Measurements from ENCODE around the gene SPRTN. TPM values are rescaled to one million over a fixed set of nuclear protein-coding genes. Genes with fewer than 3 reads are reported as not detected.

The SPRTN gene
- total and polyA plus RNA-seq, 2 experiments from 2014 or later = 7.5 to 12.5 TPM

- H3K4me2 ChIP-seq = no peak overlapping the region
- H3K4me1 ChIP-seq (ENCODE audit: insufficient read depth) = no peaks in the 10 kb centered on the region
- H3K79me2 ChIP-seq = no peaks in the 10 kb centered on the region
- no peak for DNase-seq (ENCODE audit: low spot score)
- no peaks in the 10 kb centered on the region for H3K9me2 ChIP-seq (replicated peaks; ENCODE audit: insufficient read depth)
- no peaks in the 10 kb centered on the region for H4K20me1 ChIP-seq (ENCODE audit: insufficient read depth, poor library complexity, severe bottlenecking)
- H2AFZ ChIP-seq = no peak overlapping the region
- H3K27ac ChIP-seq = no peak overlapping the region
- no peaks in the 10 kb centered on the region for H3K9me3 ChIP-seq (ENCODE audit: low read depth)
- H3K36me3 ChIP-seq (replicated peaks; ENCODE audit: insufficient read depth, low read depth) = no peaks in the 10 kb centered on the region
- TF ChIP-seq EZH2 (IDR thresholded peaks at IDR 0.05; ENCODE audit: borderline replicate concordance) (no peak), CTCF (IDR thresholded peaks at IDR 0.05; ENCODE audit: poor library complexity) (no peak), EZH2phosphoT487 (IDR thresholded peaks at IDR 0.05; ENCODE audit: low read depth, severe bottlenecking, unreplicated experiment) (no peak)
- 89% methylated on average over 5 of the region's 5 CpGs for WGBS (ENCODE audit: low lambda C conversion rate, missing lambda C conversion rate)
- H3K27me3 ChIP-seq = no peaks in the 10 kb centered on the region
- H3K4me3 ChIP-seq = no peak overlapping the region
Measured at GRCh38 chr1:231354330-231355020, 16.4 kb downstream of the SPRTN start.

- H3K4me3 ChIP-seq = no peak overlapping the region
- H3K9me3 ChIP-seq (ENCODE audit: low read depth) = no peaks in the 10 kb centered on the region
- WGBS (ENCODE audit: low lambda C conversion rate, missing lambda C conversion rate) = 91% methylated on average over 3 of the region's 3 CpGs
- H3K9me2 ChIP-seq (replicated peaks; ENCODE audit: insufficient read depth) = no peaks in the 10 kb centered on the region
- H3K36me3 ChIP-seq (replicated peaks; ENCODE audit: insufficient read depth, low read depth) = no peaks in the 10 kb centered on the region
- peak overlapping the region; percentile 6 for H3K27ac ChIP-seq
- no peak overlapping the region for H3K4me2 ChIP-seq
- TF ChIP-seq EZH2phosphoT487 (IDR thresholded peaks at IDR 0.05; ENCODE audit: low read depth, severe bottlenecking, unreplicated experiment) = no peak
- TF ChIP-seq CTCF (IDR thresholded peaks at IDR 0.05; ENCODE audit: poor library complexity) = no peak
- TF ChIP-seq EZH2 (IDR thresholded peaks at IDR 0.05; ENCODE audit: borderline replicate concordance) = no peak
- H3K27me3 ChIP-seq = no peaks in the 10 kb centered on the region
- H3K4me1 ChIP-seq (ENCODE audit: insufficient read depth) = no peaks in the 10 kb centered on the region
- no peaks in the 10 kb centered on the region for H3K79me2 ChIP-seq
- H2AFZ ChIP-seq = no peak overlapping the region
- DNase-seq (ENCODE audit: low spot score) = no peak
- no peaks in the 10 kb centered on the region for H4K20me1 ChIP-seq (ENCODE audit: insufficient read depth, poor library complexity, severe bottlenecking)
Measured at GRCh38 chr1:231355171-231355570, 17.1 kb downstream of the SPRTN start.

- Histone ChIP-seq H3K9me2 (replicated peaks; ENCODE audit: insufficient read depth) (no peaks in the 10 kb centered on the region), H3K27me3 (no peaks in the 10 kb centered on the region), H3K36me3 (replicated peaks; ENCODE audit: insufficient read depth, low read depth) (no peaks in the 10 kb centered on the region), H3K27ac (no peak overlapping the region), H4K20me1 (ENCODE audit: insufficient read depth, poor library complexity, severe bottlenecking) (no peaks in the 10 kb centered on the region), H3K79me2 (no peaks in the 10 kb centered on the region), H3K9me3 (ENCODE audit: low read depth) (no peaks in the 10 kb centered on the region), H3K4me3 (no peak overlapping the region), H3K4me1 (ENCODE audit: insufficient read depth) (no peaks in the 10 kb centered on the region), H2AFZ (no peak overlapping the region), H3K4me2 (no peak overlapping the region)
- WGBS (ENCODE audit: low lambda C conversion rate, missing lambda C conversion rate) = 86% methylated on average over 10 of the region's 10 CpGs
- no peak for DNase-seq (ENCODE audit: low spot score)
- TF ChIP-seq EZH2phosphoT487 (IDR thresholded peaks at IDR 0.05; ENCODE audit: low read depth, severe bottlenecking, unreplicated experiment) (no peak), CTCF (IDR thresholded peaks at IDR 0.05; ENCODE audit: poor library complexity) (no peak), EZH2 (IDR thresholded peaks at IDR 0.05; ENCODE audit: borderline replicate concordance) (no peak)
Measured at GRCh38 chr1:231357187-231357772, 19.2 kb downstream of the SPRTN start.

Data from hepatocyte (in vitro differentiated cells).